HEK293 (cell line): ENCODE data around the gene ZMYM1.

Source experiments
- CTCF ChIA-PET: fragments of 350-600 bp; formaldehyde crosslinking; extraction: SDS; loops from one replicate; lab custom pipeline; 2021; ENCODE audit warnings: antibody characterized with exemption; lab: Yijun Ruan, JAX
- POLR2A ChIA-PET: fragments of 300-600 bp; formaldehyde crosslinking; extraction: SDS; loops from one replicate; lab custom pipeline; 2020; ENCODE audit warnings: antibody characterized with exemption, inconsistent platforms; lab: Yijun Ruan, JAX
- H3K27ac ChIP-seq: fragments of 200-500 bp; sonication (Bioruptor generic); 2 replicates; pipeline ENCODE4 v1.5.1; 2014; ENCODE audit warnings: low read depth, low read length, control low read depth, inconsistent platforms; ENCODE audit errors: extremely low read depth
- H3K36me3 ChIP-seq, 2 experiments: fragments of 200-500 bp in 1 of 2; sonication (Bioruptor generic) in 1 of 2; 1 replicate in 1 of 2; 2 replicates in 1 of 2; pipeline ENCODE4 v1.5.1; 2014 to 2017; ENCODE audit warnings: inconsistent platforms in 2 of 2, low read length in 2 of 2; ENCODE audit not compliant: control insufficient read depth in 2 of 2, insufficient read depth in 1 of 2
- H3K4me1 ChIP-seq: fragments of 200-500 bp; sonication (Bioruptor generic); 2 replicates; pipeline ENCODE4 v1.5.1; 2014; ENCODE audit warnings: mild to moderate bottlenecking, low read length, inconsistent platforms; ENCODE audit not compliant: control insufficient read depth, insufficient read depth
- H3K4me3 ChIP-seq: 2 replicates; pipeline ENCODE4 v1.5.1; 2011; ENCODE audit warnings: low read depth, mild to moderate bottlenecking, control low read depth, low read length, moderate library complexity
- H3K9me3 ChIP-seq: fragments of 200-500 bp; sonication (Bioruptor generic); 2 replicates; pipeline ENCODE4 v1.5.1; 2014; ENCODE audit warnings: low read depth, low read length, inconsistent platforms; ENCODE audit not compliant: control insufficient read depth, insufficient read depth
- ELK4 ChIP-seq: IDR thresholded peaks from 2 replicates; pipeline ENCODE4 v1.6.1; 2011; ENCODE audit warnings: mild to moderate bottlenecking, low read depth, low read length, borderline replicate concordance
- HOXD13 ChIP-seq: sonication (generic); formaldehyde crosslinking; IDR thresholded peaks from 2 replicates; pipeline ENCODE4 v1.8.0; 2022; ENCODE audit warnings: missing genetic modification reagents, borderline replicate concordance
- KLF16 ChIP-seq: fragments of 450-650 bp; formaldehyde crosslinking; IDR thresholded peaks from 2 replicates; pipeline ENCODE4 v1.5.1; 2017; ENCODE audit warnings: missing biosample characterization, missing genetic modification characterization
- MZF1 ChIP-seq: fragments of 450-650 bp; formaldehyde crosslinking; IDR thresholded peaks from 2 replicates; pipeline ENCODE4 v1.5.1; 2017; ENCODE audit warnings: missing biosample characterization, missing genetic modification characterization, borderline replicate concordance
- PRDM10 ChIP-seq: fragments of 450-650 bp; formaldehyde crosslinking; IDR thresholded peaks from 2 replicates; pipeline ENCODE4 v1.5.1; 2016; ENCODE audit warnings: missing biosample characterization, missing genetic modification characterization
- SCRT1 ChIP-seq: fragments of 450-650 bp; formaldehyde crosslinking; IDR thresholded peaks from 2 replicates; pipeline ENCODE4 v1.5.1; 2016; ENCODE audit warnings: missing biosample characterization, missing genetic modification characterization, borderline replicate concordance
- YY1 ChIP-seq: fragments of 450-650 bp; formaldehyde crosslinking; IDR thresholded peaks from 2 replicates; pipeline ENCODE4 v1.5.1; 2018; ENCODE audit warnings: missing biosample characterization, missing genetic modification characterization
- ZBTB20 ChIP-seq: fragments of 450-650 bp; formaldehyde crosslinking; IDR thresholded peaks from 2 replicates; pipeline ENCODE4 v1.5.1; 2016; ENCODE audit warnings: missing biosample characterization, missing genetic modification characterization
- ZFP37 ChIP-seq: fragments of 450-650 bp; formaldehyde crosslinking; IDR thresholded peaks from 2 replicates; pipeline ENCODE4 v1.5.1; 2016; ENCODE audit warnings: missing biosample characterization, missing genetic modification characterization
- ZNF138 ChIP-seq: fragments of 450-650 bp; formaldehyde crosslinking; IDR thresholded peaks from 2 replicates; pipeline ENCODE4 v1.5.1; 2016; ENCODE audit warnings: missing biosample characterization, missing genetic modification characterization, borderline replicate concordance
- ZNF155 ChIP-seq: fragments of 450-650 bp; formaldehyde crosslinking; IDR thresholded peaks from 2 replicates; pipeline ENCODE4 v1.5.1; 2016; ENCODE audit warnings: missing biosample characterization, missing genetic modification characterization
- ZNF157 ChIP-seq: fragments of 450-650 bp; formaldehyde crosslinking; IDR thresholded peaks from 2 replicates; pipeline ENCODE4 v1.5.1; 2016; ENCODE audit warnings: missing biosample characterization, missing genetic modification characterization
- ZNF184 ChIP-seq: fragments of 450-650 bp; IDR thresholded peaks from 2 replicates; pipeline ENCODE4 v1.5.1; 2018; ENCODE audit warnings: missing biosample characterization, mild to moderate bottlenecking, missing genetic modification characterization
- ZNF24 ChIP-seq: fragments of 450-650 bp; formaldehyde crosslinking; IDR thresholded peaks from 2 replicates; pipeline ENCODE4 v1.5.1; 2016; ENCODE audit warnings: missing biosample characterization, missing genetic modification characterization
- ZNF302 ChIP-seq: fragments of 450-650 bp; formaldehyde crosslinking; IDR thresholded peaks from 2 replicates; pipeline ENCODE4 v1.5.1; 2016; ENCODE audit warnings: missing biosample characterization, missing genetic modification characterization, low read depth
- ZNF530 ChIP-seq: fragments of 450-650 bp; formaldehyde crosslinking; IDR thresholded peaks from 2 replicates; pipeline ENCODE4 v1.5.1; 2016; ENCODE audit warnings: low read depth, missing biosample characterization, missing genetic modification characterization
- ZNF560 ChIP-seq: fragments of 450-650 bp; formaldehyde crosslinking; IDR thresholded peaks from 2 replicates; pipeline ENCODE4 v1.5.1; 2017; ENCODE audit warnings: missing biosample characterization, missing genetic modification characterization, borderline replicate concordance
- ZNF596 ChIP-seq: fragments of 450-650 bp; IDR thresholded peaks from 2 replicates; pipeline ENCODE4 v1.5.0; 2018; ENCODE audit warnings: missing biosample characterization, mild to moderate bottlenecking, missing genetic modification characterization, moderate library complexity
- ZNF692 ChIP-seq: fragments of 450-650 bp; formaldehyde crosslinking; IDR thresholded peaks from 2 replicates; pipeline ENCODE4 v1.5.1; 2016; ENCODE audit warnings: missing biosample characterization, missing genetic modification characterization
- ZNF747 ChIP-seq: fragments of 450-650 bp; formaldehyde crosslinking; IDR thresholded peaks from 2 replicates; pipeline ENCODE4 v1.5.1; 2016; ENCODE audit warnings: missing biosample characterization, missing genetic modification characterization
- ZNF777 ChIP-seq: fragments of 450-650 bp; formaldehyde crosslinking; IDR thresholded peaks from 2 replicates; pipeline ENCODE4 v1.5.1; 2017; ENCODE audit warnings: missing biosample characterization, missing genetic modification characterization, borderline replicate concordance
- ZNF791 ChIP-seq: fragments of 450-650 bp; formaldehyde crosslinking; IDR thresholded peaks from 2 replicates; pipeline ENCODE4 v1.5.1; 2016; ENCODE audit warnings: missing biosample characterization, missing genetic modification characterization
- ZNF837 ChIP-seq: fragments of 450-650 bp; formaldehyde crosslinking; IDR thresholded peaks from 2 replicates; pipeline ENCODE4 v1.5.1; 2016; ENCODE audit warnings: missing biosample characterization, missing genetic modification characterization
- TF ChIP-seq, protein P1 (sequence below): fragments of 450-650 bp; formaldehyde crosslinking; IDR thresholded peaks from 2 replicates; pipeline ENCODE4 v1.5.1; 2016; ENCODE audit warnings: missing biosample characterization, missing genetic modification characterization
- TF ChIP-seq, protein P2 (sequence below): fragments of 450-650 bp; formaldehyde crosslinking; IDR thresholded peaks from 2 replicates; pipeline ENCODE4 v1.5.1; 2016; ENCODE audit warnings: missing biosample characterization, missing genetic modification characterization
- TF ChIP-seq, protein P3 (sequence below): fragments of 450-650 bp; IDR thresholded peaks from 2 replicates; pipeline ENCODE4 v1.5.1; 2018; ENCODE audit warnings: missing biosample characterization, missing genetic modification characterization

ZMYM1 gene

DNA sequence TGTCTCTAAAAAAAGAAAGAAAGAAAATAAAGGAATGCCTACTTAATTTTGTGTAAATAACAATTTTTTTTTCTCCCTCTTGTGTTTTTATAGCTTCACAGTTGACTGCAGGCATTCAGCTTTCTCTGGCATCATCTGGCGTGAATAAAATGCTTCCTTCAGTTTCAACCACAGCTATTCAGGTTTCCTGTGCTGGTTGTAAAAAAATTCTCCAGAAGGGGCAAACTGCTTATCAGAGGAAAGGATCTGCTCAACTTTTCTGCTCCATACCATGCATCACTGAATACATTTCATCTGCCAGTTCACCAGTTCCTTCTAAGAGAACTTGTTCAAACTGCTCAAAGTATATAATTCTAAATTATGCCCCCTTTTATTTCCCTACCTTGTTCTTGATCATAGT is 18.0 kb downstream of the ZMYM1 start:
- TF ChIP-seq ZNF530 (tag by site-specific recombination) (no peak), KLF16 (no peak), ZNF184 (tag by site-specific recombination) (no peak), ZNF837 (tag by site-specific recombination) (no peak), MZF1 (tag by site-specific recombination) (no peak), ZNF596 (no peak), ZBTB20 (tag by site-specific recombination) (no peak), ZFP37 (tag by site-specific recombination) (no peak), ZNF692 (no peak), ZNF138 (tag by site-specific recombination) (no peak), ZNF777 (tag by site-specific recombination) (no peak), ZNF157 (no peak), SCRT1 (tag by site-specific recombination) (no peak)
- TF ChIP-seq, protein P1, sequence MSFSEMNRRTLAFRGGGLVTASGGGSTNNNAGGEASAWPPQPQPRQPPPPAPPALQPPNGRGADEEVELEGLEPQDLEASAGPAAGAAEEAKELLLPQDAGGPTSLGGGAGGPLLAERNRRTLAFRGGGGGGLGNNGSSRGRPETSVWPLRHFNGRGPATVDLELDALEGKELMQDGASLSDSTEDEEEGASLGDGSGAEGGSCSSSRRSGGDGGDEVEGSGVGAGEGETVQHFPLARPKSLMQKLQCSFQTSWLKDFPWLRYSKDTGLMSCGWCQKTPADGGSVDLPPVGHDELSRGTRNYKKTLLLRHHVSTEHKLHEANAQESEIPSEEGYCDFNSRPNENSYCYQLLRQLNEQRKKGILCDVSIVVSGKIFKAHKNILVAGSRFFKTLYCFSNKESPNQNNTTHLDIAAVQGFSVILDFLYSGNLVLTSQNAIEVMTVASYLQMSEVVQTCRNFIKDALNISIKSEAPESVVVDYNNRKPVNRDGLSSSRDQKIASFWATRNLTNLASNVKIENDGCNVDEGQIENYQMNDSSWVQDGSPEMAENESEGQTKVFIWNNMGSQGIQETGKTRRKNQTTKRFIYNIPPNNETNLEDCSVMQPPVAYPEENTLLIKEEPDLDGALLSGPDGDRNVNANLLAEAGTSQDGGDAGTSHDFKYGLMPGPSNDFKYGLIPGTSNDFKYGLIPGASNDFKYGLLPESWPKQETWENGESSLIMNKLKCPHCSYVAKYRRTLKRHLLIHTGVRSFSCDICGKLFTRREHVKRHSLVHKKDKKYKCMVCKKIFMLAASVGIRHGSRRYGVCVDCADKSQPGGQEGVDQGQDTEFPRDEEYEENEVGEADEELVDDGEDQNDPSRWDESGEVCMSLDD (tag by site-specific recombination) = no peak
- TF ChIP-seq, protein P2, sequence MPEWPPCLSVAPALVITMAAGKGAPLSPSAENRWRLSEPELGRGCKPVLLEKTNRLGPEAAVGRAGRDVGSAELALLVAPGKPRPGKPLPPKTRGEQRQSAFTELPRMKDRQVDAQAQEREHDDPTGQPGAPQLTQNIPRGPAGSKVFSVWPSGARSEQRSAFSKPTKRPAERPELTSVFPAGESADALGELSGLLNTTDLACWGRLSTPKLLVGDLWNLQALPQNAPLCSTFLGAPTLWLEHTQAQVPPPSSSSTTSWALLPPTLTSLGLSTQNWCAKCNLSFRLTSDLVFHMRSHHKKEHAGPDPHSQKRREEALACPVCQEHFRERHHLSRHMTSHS (tag by site-specific recombination) = no peak
- ChIA-PET POLR2A (interaction anchor here (0.5 kb wide), 1 partner anchor 235 kb away, joined by 4 read pairs; no protein-coding TSS in a partner anchor), CTCF (no interaction called here)
- Histone ChIP-seq H3K9me3 (no peaks in the 10 kb centered on the region), H3K36me3 (peaks cover 66 to 91% of the 10 kb centered on the region in 2 experiments), H3K4me3 (no peak overlapping the region), H3K4me1 (no peaks in the 10 kb centered on the region), H3K27ac (no peak overlapping the region)

DNA sequence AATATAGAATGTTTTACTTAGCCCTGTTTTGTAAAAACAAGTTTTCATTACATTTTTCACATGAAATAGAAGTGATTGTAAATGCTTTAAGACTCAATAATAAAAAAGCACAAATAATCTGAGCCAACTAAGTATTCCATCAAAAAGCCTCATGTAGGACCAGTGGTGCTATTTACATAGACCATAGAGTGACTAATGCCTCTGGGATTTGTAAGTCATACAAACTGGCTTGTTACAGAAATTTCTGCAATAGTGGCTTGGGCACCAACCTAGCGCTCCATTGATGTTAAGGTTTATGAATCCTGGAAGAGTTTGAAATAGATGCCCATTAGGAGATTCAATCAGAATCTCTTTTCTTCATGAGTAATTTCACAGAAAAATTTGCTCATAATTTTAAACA is 31.9 kb downstream of the ZMYM1 start:
- POLR2A ChIA-PET = no interaction called here
- H3K36me3 ChIP-seq = peaks cover 25 to 68% of the 10 kb centered on the region in 2 experiments
- TF ChIP-seq ZNF747 (tag by site-specific recombination) (no peak), HOXD13 (CRISPR knock-in tag) (no peak), ZNF791 (tag by site-specific recombination) (no peak), ZNF530 (tag by site-specific recombination) (no peak), ZNF302 (tag by site-specific recombination) (no peak), ZNF24 (no peak), PRDM10 (tag by site-specific recombination) (no peak), YY1 (tag by site-specific recombination) (no peak), ZNF155 (no peak), ZNF560 (no peak), ELK4 (no peak)
- TF ChIP-seq, protein P3, sequence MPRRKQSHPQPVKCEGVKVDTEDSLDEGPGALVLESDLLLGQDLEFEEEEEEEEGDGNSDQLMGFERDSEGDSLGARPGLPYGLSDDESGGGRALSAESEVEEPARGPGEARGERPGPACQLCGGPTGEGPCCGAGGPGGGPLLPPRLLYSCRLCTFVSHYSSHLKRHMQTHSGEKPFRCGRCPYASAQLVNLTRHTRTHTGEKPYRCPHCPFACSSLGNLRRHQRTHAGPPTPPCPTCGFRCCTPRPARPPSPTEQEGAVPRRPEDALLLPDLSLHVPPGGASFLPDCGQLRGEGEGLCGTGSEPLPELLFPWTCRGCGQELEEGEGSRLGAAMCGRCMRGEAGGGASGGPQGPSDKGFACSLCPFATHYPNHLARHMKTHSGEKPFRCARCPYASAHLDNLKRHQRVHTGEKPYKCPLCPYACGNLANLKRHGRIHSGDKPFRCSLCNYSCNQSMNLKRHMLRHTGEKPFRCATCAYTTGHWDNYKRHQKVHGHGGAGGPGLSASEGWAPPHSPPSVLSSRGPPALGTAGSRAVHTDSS (tag by site-specific recombination) = no peak

More for the DNA sequence above, 31.9 kb downstream of the ZMYM1 start:
- H3K4me3 ChIP-seq = no peak overlapping the region
- CTCF ChIA-PET = interaction anchor here (1.8 kb wide), 1 partner anchor 258 kb away, joined by 4 read pairs; no protein-coding TSS in a partner anchor
- H3K27ac ChIP-seq = no peak overlapping the region
- no peaks in the 10 kb centered on the region for H3K4me1 ChIP-seq
- no peaks in the 10 kb centered on the region for H3K9me3 ChIP-seq
